ENCODE measurements around the gene ACKR4. TPM values are rescaled to one million over a fixed set of nuclear protein-coding genes. Genes with fewer than 3 reads are reported as not detected.

ACKR4 gene
- total RNA-seq, 1 donor from 2014 or later = 8.0 TPM

DNA sequence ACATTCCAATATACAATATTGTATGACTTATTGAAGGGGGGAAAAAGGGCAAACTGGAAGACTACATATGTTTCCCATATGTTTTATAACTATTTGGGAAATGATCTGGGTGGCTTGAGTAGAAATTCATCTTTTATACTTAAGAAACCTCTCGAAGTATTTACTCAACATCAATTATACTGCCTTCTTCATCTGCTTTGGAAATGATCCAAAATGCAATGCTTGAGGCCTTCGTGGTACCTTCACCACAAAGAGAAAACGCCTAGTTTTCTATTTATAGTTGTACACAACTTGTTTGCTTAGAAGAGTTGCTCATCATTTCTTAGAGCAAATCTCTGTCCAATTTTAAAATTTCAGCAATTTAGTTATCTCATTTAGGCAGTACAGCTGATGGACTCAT lies 18.8 kb downstream of the ACKR4 start:
- intact Hi-C loops (cut with DNase I) = no loop called here
- Histone ChIP-seq H3K4me3 (no peak overlapping the region), H3K4me1 (no peaks in the 10 kb centered on the region), H3K36me3 (peaks cover 3% of the 10 kb centered on the region), H3K27ac (no peak overlapping the region), H3K27me3 (no peaks in the 10 kb centered on the region), H3K9me3 (no peaks in the 10 kb centered on the region)
- ATAC-seq (no peak), DNase-seq (no peak)
- TF ChIP-seq, protein P1, sequence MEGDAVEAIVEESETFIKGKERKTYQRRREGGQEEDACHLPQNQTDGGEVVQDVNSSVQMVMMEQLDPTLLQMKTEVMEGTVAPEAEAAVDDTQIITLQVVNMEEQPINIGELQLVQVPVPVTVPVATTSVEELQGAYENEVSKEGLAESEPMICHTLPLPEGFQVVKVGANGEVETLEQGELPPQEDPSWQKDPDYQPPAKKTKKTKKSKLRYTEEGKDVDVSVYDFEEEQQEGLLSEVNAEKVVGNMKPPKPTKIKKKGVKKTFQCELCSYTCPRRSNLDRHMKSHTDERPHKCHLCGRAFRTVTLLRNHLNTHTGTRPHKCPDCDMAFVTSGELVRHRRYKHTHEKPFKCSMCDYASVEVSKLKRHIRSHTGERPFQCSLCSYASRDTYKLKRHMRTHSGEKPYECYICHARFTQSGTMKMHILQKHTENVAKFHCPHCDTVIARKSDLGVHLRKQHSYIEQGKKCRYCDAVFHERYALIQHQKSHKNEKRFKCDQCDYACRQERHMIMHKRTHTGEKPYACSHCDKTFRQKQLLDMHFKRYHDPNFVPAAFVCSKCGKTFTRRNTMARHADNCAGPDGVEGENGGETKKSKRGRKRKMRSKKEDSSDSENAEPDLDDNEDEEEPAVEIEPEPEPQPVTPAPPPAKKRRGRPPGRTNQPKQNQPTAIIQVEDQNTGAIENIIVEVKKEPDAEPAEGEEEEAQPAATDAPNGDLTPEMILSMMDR (IDR thresholded peaks at IDR 0.05) = no peak

DNA sequence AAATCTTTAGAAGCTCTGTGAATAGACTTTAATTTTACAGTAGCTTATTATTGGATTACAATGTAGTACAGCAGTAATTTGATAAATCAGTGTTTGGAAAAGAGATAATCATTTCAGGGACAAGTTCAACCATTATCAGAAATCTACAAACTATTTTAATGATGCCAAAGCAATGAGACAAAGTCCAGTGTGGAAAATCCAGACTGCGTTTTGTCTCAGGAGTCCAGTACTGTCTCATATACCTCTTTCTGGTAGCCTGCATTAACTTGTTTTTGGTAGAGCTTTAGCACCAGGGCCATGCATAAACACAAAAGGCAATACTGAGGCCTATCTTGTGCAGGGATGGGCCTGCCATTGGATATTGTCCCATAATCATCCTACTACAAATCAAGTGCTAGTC lies 19.7 kb downstream of the ACKR4 start:
- intact Hi-C loops (cut with DNase I) = no loop called here

DNA sequence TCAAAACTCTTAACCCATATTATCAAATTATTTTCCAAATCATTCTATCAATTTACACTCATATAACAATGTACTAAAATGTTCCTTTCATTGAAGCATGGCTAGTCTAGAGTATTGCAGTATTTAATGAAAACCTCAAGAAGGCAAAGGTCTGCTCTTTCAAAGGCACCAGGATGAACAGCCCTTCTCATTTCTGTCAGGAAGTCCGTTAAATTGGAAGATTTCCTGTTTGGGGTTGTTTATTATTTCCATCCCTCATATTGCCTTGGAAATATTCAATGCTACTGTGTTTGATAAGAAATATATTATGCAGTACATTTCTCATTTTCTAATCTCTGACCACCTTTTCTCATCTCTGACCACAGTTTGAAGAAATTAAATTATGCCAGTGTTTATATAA lies 25.1 kb downstream of the ACKR4 start:
- Histone ChIP-seq H3K27ac (no peak overlapping the region), H3K4me1 (peaks cover 8% of the 10 kb centered on the region), H3K9me3 (no peaks in the 10 kb centered on the region), H3K4me3 (no peak overlapping the region), H3K36me3 (peaks cover 4% of the 10 kb centered on the region), H3K27me3 (no peaks in the 10 kb centered on the region)
- no peak for DNase-seq
- intact Hi-C loops (cut with DNase I) = no loop called here
- TF ChIP-seq, protein P1 (IDR thresholded peaks at IDR 0.05) = no peak
- ATAC-seq = no peak

More for the DNA sequence above, 19.7 kb downstream of the ACKR4 start:
- H3K4me1 ChIP-seq = no peaks in the 10 kb centered on the region
- H3K27me3 ChIP-seq = no peaks in the 10 kb centered on the region
- H3K9me3 ChIP-seq = no peaks in the 10 kb centered on the region
- H3K27ac ChIP-seq = no peak overlapping the region
- ATAC-seq (no peak), DNase-seq (no peak)
- H3K4me3 ChIP-seq = no peak overlapping the region
- TF ChIP-seq, protein P1 (IDR thresholded peaks at IDR 0.05) = no peak
- peaks cover 3% of the 10 kb centered on the region for H3K36me3 ChIP-seq

DNA sequence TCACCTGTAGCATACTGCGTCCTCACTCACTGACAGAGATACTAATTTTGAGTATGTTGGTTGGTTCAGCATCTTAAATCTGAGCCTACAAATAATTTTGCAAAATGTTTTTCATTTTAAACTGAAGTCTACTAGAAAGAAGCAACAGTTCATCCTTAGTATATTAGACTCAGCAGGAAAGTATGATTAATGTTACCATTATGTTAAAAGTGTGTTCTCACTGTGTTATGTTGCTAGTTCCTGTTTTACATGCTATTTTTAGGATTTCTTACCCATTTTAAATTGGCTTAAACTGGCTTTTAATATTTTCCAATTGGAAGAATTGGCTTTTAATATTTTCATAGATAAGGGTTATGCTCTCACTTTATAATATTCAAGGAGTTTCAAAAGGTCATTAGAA lies 25.7 kb downstream of the ACKR4 start:
- TF ChIP-seq, protein P1 (IDR thresholded peaks at IDR 0.05) = no peak
- no peak overlapping the region for H3K27ac ChIP-seq

DNA sequence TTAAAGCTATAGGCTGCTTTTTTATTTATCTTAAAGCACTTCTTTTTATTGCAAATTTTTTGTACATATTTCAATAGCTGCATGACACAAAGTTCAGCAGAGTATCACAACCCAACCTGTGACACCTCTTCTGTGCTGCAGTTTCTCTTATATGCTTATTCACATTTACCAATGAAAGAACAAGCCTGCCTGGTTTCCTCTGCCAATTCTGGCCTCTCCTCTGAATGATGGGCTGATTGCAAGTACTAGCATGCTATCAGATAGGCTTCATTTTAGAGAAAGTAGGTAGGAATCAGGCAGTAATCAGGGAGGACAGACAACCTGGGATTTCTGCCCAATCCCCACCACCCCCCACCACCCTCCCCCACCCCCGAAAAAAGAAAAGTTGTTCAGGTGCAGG lies 26.6 kb downstream of the ACKR4 start:
- TF ChIP-seq, protein P1 (IDR thresholded peaks at IDR 0.05) = no peak
- no peak for DNase-seq

More for the DNA sequence above, 25.7 kb downstream of the ACKR4 start:
- intact Hi-C loops (cut with DNase I) = no loop called here
- H3K4me3 ChIP-seq = no peak overlapping the region
- peaks cover 9% of the 10 kb centered on the region for H3K36me3 ChIP-seq
- no peaks in the 10 kb centered on the region for H3K9me3 ChIP-seq
- DNase-seq (no peak), ATAC-seq (no peak)
- H3K4me1 ChIP-seq = peaks cover 8% of the 10 kb centered on the region
- H3K27me3 ChIP-seq = no peaks in the 10 kb centered on the region

DNA sequence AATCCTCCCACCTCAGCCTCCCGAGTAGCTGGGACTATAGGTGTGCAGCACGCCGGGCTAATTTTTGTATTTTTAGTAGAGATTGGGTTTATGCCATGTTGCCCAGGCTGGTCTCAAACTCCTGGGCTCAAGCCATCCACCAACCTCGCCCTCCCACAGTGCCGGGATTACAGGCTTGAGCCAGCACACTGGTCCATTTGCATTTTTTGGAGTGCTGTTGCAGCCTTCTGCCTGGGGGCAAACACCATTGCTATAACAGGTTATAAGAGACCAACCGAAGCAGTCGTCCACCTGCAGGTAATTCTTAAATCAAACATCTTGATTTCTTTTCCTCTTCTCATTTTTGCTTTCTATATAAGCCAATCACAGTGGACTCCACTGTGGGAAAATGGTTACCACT lies 27.7 kb downstream of the ACKR4 start:
- Histone ChIP-seq H3K27me3 (no peaks in the 10 kb centered on the region), H3K4me1 (peaks cover 8% of the 10 kb centered on the region), H3K4me3 (no peak overlapping the region), H3K36me3 (peaks cover 14% of the 10 kb centered on the region), H3K27ac (no peak overlapping the region), H3K9me3 (no peaks in the 10 kb centered on the region)
- ATAC-seq (no peak), DNase-seq (no peak)
- TF ChIP-seq, protein P1 (IDR thresholded peaks at IDR 0.05) = no peak
- intact Hi-C loops (cut with DNase I) = no loop called here

More for the DNA sequence above, 26.6 kb downstream of the ACKR4 start:
- Histone ChIP-seq H3K4me1 (peaks cover 8% of the 10 kb centered on the region), H3K27me3 (no peaks in the 10 kb centered on the region), H3K4me3 (no peak overlapping the region), H3K27ac (no peak overlapping the region), H3K36me3 (peaks cover 14% of the 10 kb centered on the region), H3K9me3 (no peaks in the 10 kb centered on the region)
- no peak for ATAC-seq
- intact Hi-C loops (cut with DNase I) = no loop called here
